GM23338 (cell line): Measurements from ENCODE around the gene UBAP2. TPM values are rescaled to one million over a fixed set of nuclear protein-coding genes. Genes with fewer than 3 reads are reported as not detected.

Source experiments
- ATAC-seq: fragments of 200-7000 bp; cut with Tn5 transposase; 3 replicates; pipeline ENCODE4 v1.9.1; 2020
- DNase-seq: peaks from one replicate; pipeline ENCODE4 v3.0.0-alpha.2; 2015; ENCODE audit warnings: low spot score
- H2AFZ ChIP-seq: fragments of 200-600 bp; sonication (generic); 2 replicates; pipeline ENCODE4 v1.8.0; 2016; ENCODE audit warnings: antibody characterized with exemption, mild to moderate bottlenecking, moderate library complexity
- H3F3A ChIP-seq: fragments of 200-600 bp; sonication (generic); replicated peaks from 2 replicates; pipeline ENCODE4 v1.8.0; 2017; ENCODE audit warnings: antibody characterized with exemption, mixed run types, low read depth
- H3K27ac ChIP-seq: fragments of 200-600 bp; sonication (generic); 2 replicates; pipeline ENCODE4 v1.6.1; 2016; ENCODE audit warnings: low read depth
- H3K27me3 ChIP-seq: fragments of 200-600 bp; sonication (generic); 2 replicates; pipeline ENCODE4 v1.8.0; 2016; ENCODE audit warnings: mild to moderate bottlenecking, mixed run types, moderate library complexity; ENCODE audit not compliant: insufficient read depth
- H3K36me3 ChIP-seq: fragments of 200-600 bp; sonication (generic); 2 replicates; pipeline ENCODE4 v1.8.0; 2016; ENCODE audit warnings: mild to moderate bottlenecking; ENCODE audit not compliant: insufficient read depth
- H3K4me1 ChIP-seq: fragments of 200-600 bp; sonication (generic); 2 replicates; pipeline ENCODE4 v1.8.0; 2016; ENCODE audit warnings: mild to moderate bottlenecking, moderate library complexity; ENCODE audit not compliant: insufficient read depth
- H3K4me2 ChIP-seq: fragments of 200-600 bp; sonication (generic); 2 replicates; pipeline ENCODE4 v1.7.1; 2017; ENCODE audit warnings: mixed run types
- H3K4me3 ChIP-seq: fragments of 200-600 bp; sonication (generic); 2 replicates; pipeline ENCODE4 v1.6.1; 2016; ENCODE audit warnings: mixed run types
- H3K79me2 ChIP-seq: fragments of 200-600 bp; sonication (generic); replicated peaks from 2 replicates; pipeline ENCODE4 v1.8.0; 2017; ENCODE audit warnings: mild to moderate bottlenecking; ENCODE audit not compliant: insufficient read depth
- H3K9me2 ChIP-seq: fragments of 200-600 bp; sonication (generic); 2 replicates; pipeline ENCODE4 v1.8.0; 2017; ENCODE audit not compliant: insufficient read depth
- H4K20me1 ChIP-seq: fragments of 200-600 bp; sonication (generic); replicated peaks from 2 replicates; pipeline ENCODE4 v1.8.0; 2017; ENCODE audit warnings: mild to moderate bottlenecking; ENCODE audit not compliant: insufficient read depth
- H3K27ac Mint-ChIP-seq: 2 replicates; pipeline ENCODE4 v1.8.0; 2020; ENCODE audit warnings: inconsistent platforms, mild to moderate bottlenecking, moderate library complexity, mixed read lengths
- H3K27me3 Mint-ChIP-seq: 3 replicates; pipeline ENCODE4 v1.8.0; 2022; ENCODE audit warnings: low read depth, mild to moderate bottlenecking, moderate library complexity, mixed read lengths, inconsistent platforms; ENCODE audit not compliant: insufficient read depth, poor library complexity
- H3K36me3 Mint-ChIP-seq: 3 replicates; pipeline ENCODE4 v1.8.0; 2021; ENCODE audit warnings: low read depth, mild to moderate bottlenecking, inconsistent platforms, moderate library complexity, mixed read lengths
- H3K4me1 Mint-ChIP-seq: 3 replicates; pipeline ENCODE4 v1.8.0; 2020; ENCODE audit warnings: mild to moderate bottlenecking, inconsistent platforms, mixed read lengths
- H3K4me3 Mint-ChIP-seq: 3 replicates; pipeline ENCODE4 v1.8.0; 2021; ENCODE audit warnings: moderate library complexity, mild to moderate bottlenecking, inconsistent platforms, mixed read lengths
- H3K9me3 Mint-ChIP-seq: 3 replicates; pipeline ENCODE4 v1.8.0; 2020; ENCODE audit warnings: moderate library complexity, mild to moderate bottlenecking, inconsistent platforms, mixed read lengths
- CTCF ChIP-seq, 2 experiments: fragments of 200-600 bp in 1 of 2; sonication (generic) in 1 of 2; conservative IDR thresholded peaks; 2 replicates each; pipeline versions ENCODE4 v1.5.1 to v1.6.1; 2016 to 2017; ENCODE audit warnings: antibody characterized with exemption in 2 of 2, low read depth in 2 of 2, mild to moderate bottlenecking in 2 of 2, moderate library complexity in 1 of 2
- ETS1 ChIP-seq: IDR thresholded peaks from 2 replicates; pipeline ENCODE4 v1.6.1; 2016; ENCODE audit warnings: antibody characterized with exemption
- EZH2 ChIP-seq: fragments of 200-600 bp; sonication (generic); IDR thresholded peaks from one replicate; pipeline ENCODE4 v1.8.0; 2017; ENCODE audit warnings: antibody characterized with exemption, mild to moderate bottlenecking, low read depth; ENCODE audit not compliant: unreplicated experiment
- EZH2phosphoT487 ChIP-seq: fragments of 200-600 bp; sonication (generic); IDR thresholded peaks from one replicate; pipeline ENCODE4 v1.8.1; 2018; ENCODE audit warnings: antibody characterized with exemption; ENCODE audit not compliant: unreplicated experiment
- JUNB ChIP-seq: IDR thresholded peaks from one replicate; pipeline ENCODE4 v1.6.1; 2016; ENCODE audit warnings: antibody characterized with exemption; ENCODE audit not compliant: unreplicated experiment
- REST ChIP-seq: IDR thresholded peaks from one replicate; pipeline ENCODE4 v1.6.1; 2018; ENCODE audit warnings: antibody characterized with exemption; ENCODE audit not compliant: unreplicated experiment
- STAT1 ChIP-seq: IDR thresholded peaks from one replicate; pipeline ENCODE4 v1.6.1; 2016; ENCODE audit warnings: antibody characterized with exemption; ENCODE audit not compliant: unreplicated experiment
- ZNF114 ChIP-seq: fragments of 250-450 bp; sonication (Bioruptor Pico); IDR thresholded peaks from 2 replicates; pipeline ENCODE4 v1.5.0; 2020; ENCODE audit warnings: mild to moderate bottlenecking, moderate library complexity
- ZNF331 ChIP-seq: fragments of 250-450 bp; sonication (Bioruptor Pico); IDR thresholded peaks from 2 replicates; pipeline ENCODE4 v1.5.0; 2020; ENCODE audit warnings: low read depth, mild to moderate bottlenecking, moderate library complexity
- ZNF462 ChIP-seq: fragments of 250-450 bp; sonication (Bioruptor Pico); IDR thresholded peaks from 2 replicates; pipeline ENCODE4 v1.5.0; 2020; ENCODE audit warnings: mild to moderate bottlenecking, moderate library complexity
- polyA plus RNA-seq: library from polyadenylated mRNA; unstranded; fragments of >200 nt; fragmentation: Nextera tagmentation; extraction: Ambion mirVana; gene quantifications from 2 replicates; pipeline ENCODE4 v1.2.1, GENCODE V29; 2016
- total RNA-seq: library from RNA; depleted of rRNA; stranded (reverse); fragments of >200 nt; shearing (Covaris generic); gene quantifications from 2 replicates; pipeline ENCODE4 v1.2.3, GENCODE V29; 2014

The UBAP2 gene
- total and polyA plus RNA-seq, 2 experiments from 2014 or later: 47.4 to 56.4 TPM

- TF ChIP-seq ZNF462 (no peak), STAT1 (no peak), REST (no peak), JUNB (no peak)
Measured at GRCh38 chr9:33927694-33928093, 121.0 kb downstream of the UBAP2 start (continued).

GRCh38 chr9:33926746-33927485 is 121.8 kb downstream of the UBAP2 start:
- peak overlapping the region; percentile 90; the same call in 1 of the 2 replicates for H3K27ac ChIP-seq
- peaks cover 26% of the 10 kb centered on the region for H3K27me3 Mint-ChIP-seq
- no peak for TF ChIP-seq CTCF (conservative IDR thresholded peaks at IDR 0.05; ENCODE audit: low read depth in 2 of 2)
- TF ChIP-seq STAT1: no peak
- TF ChIP-seq JUNB: no peak
- no peak for TF ChIP-seq EZH2phosphoT487
- no peak for TF ChIP-seq ZNF331 (CRISPR knock-in tag)
- TF ChIP-seq EZH2: no peak
- TF ChIP-seq ETS1: no peak
- TF ChIP-seq ZNF114 (CRISPR knock-in tag): no peak

More at GRCh38 chr9:33926746-33927485, 121.8 kb downstream of the UBAP2 start:
- H3K27me3 ChIP-seq: no peaks in the 10 kb centered on the region
- peaks cover 32% of the 10 kb centered on the region for H3K36me3 ChIP-seq
- Mint-ChIP-seq H3K4me1 (peaks cover 10% of the 10 kb centered on the region), H3K36me3 (peaks cover 93% of the 10 kb centered on the region), H3K27ac (no peak overlapping the region), H3K9me3 (no peaks in the 10 kb centered on the region), H3K4me3 (no peak overlapping the region)
- ATAC-seq (no peak), DNase-seq (no peak)
- H2AFZ ChIP-seq: no peak overlapping the region
- H3K9me2 ChIP-seq: no peaks in the 10 kb centered on the region
- no peak overlapping the region for H3K4me2 ChIP-seq
- no peaks in the 10 kb centered on the region for H3K4me1 ChIP-seq
- H3K79me2 ChIP-seq: no peaks in the 10 kb centered on the region; the same call in 1 of the 2 replicates
- H3F3A ChIP-seq: peaks cover 7% of the 10 kb centered on the region; the same call in 1 of the 2 replicates
- H4K20me1 ChIP-seq: peaks cover 20% of the 10 kb centered on the region
- no peak overlapping the region for H3K4me3 ChIP-seq
